Neutrophil (primary cell): Measurements from ENCODE around the gene WNT3A.
"Not testable (repeated sequence)": the region's sequence is repeated elsewhere in the genome, so short reads cannot be mapped to it uniquely, and the experiment has no call there.

Source experiments
- H3K27ac ChIP-seq: fragments of 200-600 bp; sonication (generic); 2 replicates; pipeline ENCODE4 v1.5.1; 2016; ENCODE audit warnings: mild to moderate bottlenecking, moderate library complexity
- H3K27me3 ChIP-seq: fragments of 200-600 bp; sonication (generic); 2 replicates; pipeline ENCODE4 v1.6.0; 2016; ENCODE audit warnings: mild to moderate bottlenecking
- H3K36me3 ChIP-seq: fragments of 200-600 bp; sonication (generic); 2 replicates; pipeline ENCODE4 v1.5.1; 2017
- H3K4me1 ChIP-seq, 2 experiments: fragments of 200-600 bp in 1 of 2; sonication (generic) in 1 of 2; 1 replicate in 1 of 2; 2 replicates in 1 of 2; pipeline versions ENCODE4 v1.5.1 to v1.6.1; 2013 to 2016; ENCODE audit warnings: low read depth in 1 of 2, low read length in 1 of 2, mild to moderate bottlenecking in 1 of 2, moderate library complexity in 1 of 2; ENCODE audit not compliant: control insufficient read depth in 1 of 2, insufficient read depth in 1 of 2
- H3K4me3 ChIP-seq, 2 experiments: fragments of 200-600 bp in 1 of 2; sonication (generic) in 1 of 2; 1 replicate in 1 of 2; 2 replicates in 1 of 2; pipeline ENCODE4 v1.5.1; 2013 to 2016; ENCODE audit warnings: low read depth in 1 of 2, low read length in 1 of 2, mild to moderate bottlenecking in 1 of 2, moderate library complexity in 1 of 2
- H3K9me3 ChIP-seq: fragments of 200-600 bp; sonication (generic); 2 replicates; pipeline ENCODE4 v1.5.1; 2016
- CTCF ChIP-seq: fragments of 200-600 bp; sonication (generic); IDR thresholded peaks from 2 replicates; pipeline ENCODE4 v1.5.1; 2016; ENCODE audit warnings: antibody characterized with exemption

WNT3A gene

GRCh38 chr1:227971643-227972282, 35.0 kb upstream of the WNT3A start:
- H3K4me1 ChIP-seq, H3K9me3 ChIP-seq, H3K27me3 ChIP-seq, H3K36me3 ChIP-seq, H3K4me3 ChIP-seq, H3K27ac ChIP-seq: not testable (repeated sequence)

GRCh38 chr1:227972283-227972679, 34.5 kb upstream of the WNT3A start:
- H3K9me3 ChIP-seq, H3K36me3 ChIP-seq, H3K27me3 ChIP-seq, H3K4me1 ChIP-seq, H3K4me3 ChIP-seq, H3K27ac ChIP-seq: not testable (repeated sequence)

- not testable (repeated sequence) for H3K27ac ChIP-seq
Observed at GRCh38 chr1:227972843-227973374, 33.9 kb upstream of the WNT3A start.

DNA sequence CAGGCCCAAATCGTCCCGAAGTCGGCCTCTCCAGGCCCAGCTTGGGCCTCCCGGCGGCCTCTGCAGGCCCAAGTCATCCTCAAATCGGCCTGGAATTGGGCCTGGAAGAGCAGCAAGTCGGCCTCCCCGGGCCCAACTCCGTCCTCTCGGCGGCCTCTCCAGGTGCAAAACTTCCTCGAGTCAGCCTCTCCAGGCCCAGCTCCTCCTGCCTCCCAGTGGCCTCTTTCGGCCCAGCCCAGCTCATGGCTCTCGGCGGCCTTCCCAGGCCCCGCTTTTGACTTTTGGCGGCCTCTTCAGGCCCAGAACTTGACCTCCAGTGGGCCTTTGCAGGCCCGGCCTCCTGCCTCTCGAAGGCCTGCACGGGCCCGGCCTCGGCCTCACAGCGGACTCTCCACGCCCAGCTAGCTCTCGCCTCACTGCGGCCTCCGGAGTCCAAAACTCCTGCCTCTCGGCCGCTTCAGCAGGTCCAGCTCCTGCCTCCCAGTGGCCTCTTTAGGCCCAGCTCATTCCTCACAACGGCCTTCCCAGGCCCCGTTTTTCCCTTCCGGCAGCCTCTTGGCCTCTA, 33.0 kb upstream of the WNT3A start:
- H3K4me1 ChIP-seq, H3K36me3 ChIP-seq, H3K4me3 ChIP-seq, H3K27me3 ChIP-seq, H3K9me3 ChIP-seq, H3K27ac ChIP-seq: not testable (repeated sequence)

More at GRCh38 chr1:227972843-227973374, 33.9 kb upstream of the WNT3A start:
- H3K4me3 ChIP-seq, H3K27me3 ChIP-seq, H3K9me3 ChIP-seq, H3K4me1 ChIP-seq, H3K36me3 ChIP-seq: not testable (repeated sequence)

- H3K36me3 ChIP-seq, H3K4me1 ChIP-seq, H3K27ac ChIP-seq: not testable (repeated sequence)
Observed at GRCh38 chr1:227975583-227976283, 31.1 kb upstream of the WNT3A start.

GRCh38 chr1:227987181-227987580, 19.6 kb upstream of the WNT3A start:
- H3K36me3 ChIP-seq, result no peaks in the 10 kb centered on the region
- no peak for TF ChIP-seq CTCF
- H3K4me1 ChIP-seq, result no peaks in the 10 kb centered on the region
- H3K27ac ChIP-seq, result no peak overlapping the region
- peaks cover 44% of the 10 kb centered on the region for H3K27me3 ChIP-seq
- no peak overlapping the region for H3K4me3 ChIP-seq
- H3K9me3 ChIP-seq, result no peaks in the 10 kb centered on the region

More at GRCh38 chr1:227975583-227976283, 31.1 kb upstream of the WNT3A start:
- not testable (repeated sequence) for H3K4me3 ChIP-seq, H3K27me3 ChIP-seq, H3K9me3 ChIP-seq

DNA sequence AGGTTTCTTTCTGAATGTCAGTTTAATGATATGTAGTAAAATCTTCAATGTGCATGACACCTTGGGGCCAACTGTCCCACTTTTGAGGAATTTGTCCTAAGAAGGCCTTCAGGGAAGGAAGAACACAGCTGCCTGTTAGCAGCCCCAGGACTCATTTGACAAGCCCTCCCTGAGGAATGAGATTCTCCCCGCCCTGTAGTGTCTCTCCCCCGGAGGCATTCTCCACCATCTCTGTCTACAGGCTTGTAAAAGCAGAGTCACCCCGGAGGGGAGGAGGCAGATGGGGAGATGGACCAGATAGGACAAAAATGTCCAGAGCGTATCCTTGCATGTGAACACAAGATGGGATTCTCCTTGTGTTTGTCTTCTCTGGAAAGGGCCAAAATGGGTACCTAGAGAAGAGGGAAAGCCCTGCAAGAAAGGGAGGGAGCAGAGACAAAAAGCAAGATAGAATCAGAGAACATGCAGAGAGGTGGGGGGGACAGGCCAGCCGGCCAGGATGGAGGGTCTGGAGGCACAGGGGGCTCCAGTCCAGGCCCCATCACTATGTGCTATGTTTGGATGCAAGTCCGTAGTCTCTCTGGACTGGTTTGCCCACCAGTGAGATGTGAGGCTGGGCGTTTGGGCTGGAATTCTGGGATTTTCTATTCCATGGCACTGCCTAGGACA, 12.0 kb upstream of the WNT3A start:
- Histone ChIP-seq H3K36me3 (no peaks in the 10 kb centered on the region), H3K27me3 (peaks cover 24% of the 10 kb centered on the region), H3K9me3 (no peaks in the 10 kb centered on the region), H3K4me1 (no peaks in the 10 kb centered on the region), H3K4me3 (no peak overlapping the region), H3K27ac (no peak overlapping the region)
- TF ChIP-seq CTCF, result no peak
